ENCODE results near the gene TMEM30A.

Gene TMEM30A

DNA sequence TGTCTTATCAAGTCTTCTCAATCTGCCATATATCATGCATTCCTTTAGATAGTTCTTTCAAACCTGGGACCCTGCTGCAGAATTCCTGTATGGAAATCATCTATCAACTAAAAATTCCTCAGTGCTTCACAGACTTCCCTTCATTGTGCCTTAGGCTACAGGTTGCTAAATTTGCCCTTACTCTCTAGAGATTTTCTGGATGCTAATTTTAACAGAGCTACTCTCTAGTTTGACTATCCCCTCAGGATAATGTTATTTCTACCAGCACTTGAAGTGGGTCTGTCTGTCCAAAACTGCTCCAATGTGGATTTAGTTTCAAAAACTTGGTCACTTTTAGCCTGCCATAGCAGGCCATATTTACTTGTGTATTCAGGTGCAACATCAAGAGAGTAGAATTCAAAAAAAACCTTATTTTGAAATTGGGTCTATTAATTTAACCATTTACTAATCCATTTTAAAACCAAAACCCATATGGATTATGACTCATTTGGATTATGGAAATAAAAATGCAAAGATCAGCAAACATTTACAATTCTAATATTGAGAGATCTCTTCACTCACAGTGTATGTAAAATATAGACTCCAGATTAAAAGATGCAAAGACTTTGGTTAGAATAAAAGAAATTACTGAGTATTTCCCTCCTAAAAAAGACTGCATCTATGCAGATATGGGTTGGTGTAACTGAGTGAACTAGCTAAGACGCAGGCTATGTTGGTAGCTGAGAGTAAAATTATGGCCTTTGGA lies 27.1 kb downstream of the TMEM30A start:
- H3K4me3 ChIP-seq (ENCODE audit: low read length) = no peak overlapping the region
- TF ChIP-seq, protein P1, sequence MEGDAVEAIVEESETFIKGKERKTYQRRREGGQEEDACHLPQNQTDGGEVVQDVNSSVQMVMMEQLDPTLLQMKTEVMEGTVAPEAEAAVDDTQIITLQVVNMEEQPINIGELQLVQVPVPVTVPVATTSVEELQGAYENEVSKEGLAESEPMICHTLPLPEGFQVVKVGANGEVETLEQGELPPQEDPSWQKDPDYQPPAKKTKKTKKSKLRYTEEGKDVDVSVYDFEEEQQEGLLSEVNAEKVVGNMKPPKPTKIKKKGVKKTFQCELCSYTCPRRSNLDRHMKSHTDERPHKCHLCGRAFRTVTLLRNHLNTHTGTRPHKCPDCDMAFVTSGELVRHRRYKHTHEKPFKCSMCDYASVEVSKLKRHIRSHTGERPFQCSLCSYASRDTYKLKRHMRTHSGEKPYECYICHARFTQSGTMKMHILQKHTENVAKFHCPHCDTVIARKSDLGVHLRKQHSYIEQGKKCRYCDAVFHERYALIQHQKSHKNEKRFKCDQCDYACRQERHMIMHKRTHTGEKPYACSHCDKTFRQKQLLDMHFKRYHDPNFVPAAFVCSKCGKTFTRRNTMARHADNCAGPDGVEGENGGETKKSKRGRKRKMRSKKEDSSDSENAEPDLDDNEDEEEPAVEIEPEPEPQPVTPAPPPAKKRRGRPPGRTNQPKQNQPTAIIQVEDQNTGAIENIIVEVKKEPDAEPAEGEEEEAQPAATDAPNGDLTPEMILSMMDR (conservative IDR thresholded peaks at IDR 0.05; ENCODE audit: low read depth, low read length) = no peak
- DNase-seq (ENCODE audit: low read depth) = no peak

DNA sequence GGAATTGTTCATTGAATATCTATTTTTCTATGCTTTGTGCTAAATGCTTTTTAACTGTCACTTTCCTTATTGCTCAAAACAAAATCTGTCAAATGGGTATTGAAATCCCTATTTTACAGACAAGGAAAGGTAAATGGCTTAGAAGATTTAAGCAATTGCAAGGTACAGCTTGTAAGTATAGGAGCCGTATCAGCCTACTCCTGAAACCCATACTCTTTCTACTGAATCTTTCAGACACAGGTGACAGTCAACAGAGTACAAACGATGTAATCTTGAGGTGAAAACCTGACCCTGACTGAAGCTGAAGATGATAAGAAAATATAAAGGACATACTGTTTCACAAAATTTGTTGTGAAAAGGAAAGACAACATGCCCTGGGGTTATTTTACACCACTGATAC lies 34.0 kb downstream of the TMEM30A start:
- DNase-seq (ENCODE audit: low read depth) = no peak
- H3K4me3 ChIP-seq (ENCODE audit: low read length) = no peak overlapping the region
- TF ChIP-seq, protein P1 (conservative IDR thresholded peaks at IDR 0.05; ENCODE audit: low read depth, low read length) = no peak

DNA sequence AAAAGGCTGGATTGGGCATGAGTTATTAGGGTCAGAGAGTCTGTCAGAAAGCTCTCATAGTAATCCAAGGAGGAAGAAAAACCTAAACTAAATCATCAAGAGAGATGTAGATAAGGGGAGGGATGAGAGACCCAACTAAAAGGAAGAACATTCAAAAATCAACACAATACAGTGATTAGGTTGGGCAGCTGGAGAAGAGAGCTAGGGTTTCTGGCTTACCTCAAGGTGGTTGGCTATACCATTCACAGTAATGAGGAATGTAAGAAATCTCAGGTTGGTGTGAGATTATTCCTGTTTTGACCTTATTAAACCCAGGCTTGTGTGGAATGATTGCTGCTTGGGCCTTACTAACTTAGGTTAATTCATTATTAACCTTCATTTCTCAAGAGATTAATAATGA lies 34.8 kb downstream of the TMEM30A start:
- DNase-seq (ENCODE audit: low read depth) = no peak
- TF ChIP-seq, protein P1 (conservative IDR thresholded peaks at IDR 0.05; ENCODE audit: low read depth, low read length) = no peak
- H3K4me3 ChIP-seq (ENCODE audit: low read length) = no peak overlapping the region

DNA sequence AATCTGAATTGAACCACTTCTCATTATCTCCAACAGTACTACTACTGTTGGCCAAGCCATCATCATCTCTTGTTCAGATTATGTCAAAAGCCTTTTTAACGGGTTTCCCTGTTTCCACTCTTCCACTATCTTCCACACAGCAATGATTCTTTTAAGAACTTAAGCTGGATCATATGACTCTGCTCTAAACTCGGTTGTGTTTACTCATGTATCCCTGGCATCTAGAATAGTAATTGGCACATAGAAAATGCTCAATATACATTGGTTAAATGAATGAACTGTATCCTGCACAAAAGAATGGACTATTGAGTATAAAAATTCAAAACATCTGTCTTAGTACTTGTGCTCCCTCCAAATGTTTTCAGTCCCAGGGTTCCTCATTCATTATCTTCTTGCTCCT lies 38.2 kb downstream of the TMEM30A start:
- no peak overlapping the region for H3K4me3 ChIP-seq (ENCODE audit: low read length)
- peak; percentile 40 for DNase-seq (ENCODE audit: low read depth)
- TF ChIP-seq, protein P1 (conservative IDR thresholded peaks at IDR 0.05; ENCODE audit: low read depth, low read length) = no peak

DNA sequence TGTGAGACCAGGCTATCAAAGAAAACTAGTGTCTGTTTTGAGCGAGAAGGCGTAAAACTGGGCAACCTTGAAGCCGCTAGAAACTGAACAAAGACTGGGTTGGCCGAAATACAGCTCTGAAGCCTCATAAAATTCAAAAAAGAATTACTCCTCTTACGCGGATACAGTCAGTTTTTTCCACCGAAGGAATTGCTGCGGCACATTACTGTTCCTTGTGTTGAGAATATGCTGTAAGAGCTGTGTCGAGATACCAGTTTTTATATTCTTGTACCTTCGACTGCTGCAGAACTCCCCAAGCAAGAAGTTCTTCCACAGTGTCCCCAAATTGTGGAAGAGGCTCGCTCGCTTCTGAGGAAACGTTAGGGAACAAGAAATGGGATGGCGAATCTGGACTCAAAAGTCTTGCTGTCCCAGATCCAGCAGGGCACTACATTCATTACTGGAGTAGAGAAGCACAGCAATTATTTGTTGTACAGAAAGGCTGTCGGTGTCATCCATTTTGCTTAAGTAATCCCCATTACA lies 40.5 kb downstream of the TMEM30A start:
- H3K4me3 ChIP-seq (ENCODE audit: low read length) = peak overlapping the region; percentile 91
- no peak for DNase-seq (ENCODE audit: low read depth)
- TF ChIP-seq, protein P1 (conservative IDR thresholded peaks at IDR 0.05; ENCODE audit: low read depth, low read length) = no peak

DNA sequence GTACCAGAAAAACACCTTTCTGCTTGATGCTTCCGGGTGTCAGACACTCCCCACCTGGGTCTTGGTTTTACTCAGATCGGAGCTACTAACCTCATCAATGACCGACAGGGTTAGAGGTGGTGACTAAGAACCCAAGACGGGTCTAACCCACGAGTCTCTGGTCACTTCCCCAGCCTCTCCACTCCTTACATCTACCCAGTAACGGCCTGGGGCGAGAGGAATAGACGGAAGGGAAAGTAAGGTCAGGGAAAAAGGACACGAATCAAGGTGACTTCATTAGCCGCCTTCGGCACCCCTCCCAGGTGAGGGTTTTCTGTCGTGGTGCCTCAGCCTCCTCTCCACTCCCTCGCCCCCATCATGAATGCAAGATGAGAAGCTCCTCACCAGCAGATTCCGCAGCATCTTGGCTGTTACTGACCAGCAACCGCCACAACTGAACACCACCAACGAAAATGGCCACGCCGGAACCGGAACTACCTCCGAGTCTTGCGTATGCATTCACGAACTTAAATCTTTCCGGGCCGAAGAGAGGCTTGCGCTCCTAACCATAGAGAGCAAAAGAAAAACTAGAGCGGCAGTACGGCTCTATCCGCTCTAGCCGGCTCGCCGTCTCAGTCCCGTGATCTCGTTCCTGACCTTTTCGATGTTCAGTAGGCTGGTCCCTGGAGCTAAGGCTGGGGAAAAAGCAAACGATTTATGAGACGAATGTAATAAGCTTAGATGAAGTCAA lies 41.1 kb downstream of the TMEM30A start, which contains the start of gene COX7A2:
Gene COX7A2, minus strand, starts transcription at position 469 of the 730 bp plus-strand sequence. Its CDS starts 67 bp downstream, at position 402.
- TF ChIP-seq, protein P1 (conservative IDR thresholded peaks at IDR 0.05; ENCODE audit: low read depth, low read length) = no peak
- H3K4me3 ChIP-seq (ENCODE audit: low read length) = peak within 1 kb of the TSS; percentile 91
- peak; percentile 92 for DNase-seq (ENCODE audit: low read depth)

Measured in retinal pigment epithelial cell (primary cell).